HEK293T (cell line): Measurements from ENCODE around the gene PYGO2.

Source experiments
- CTCF ChIA-PET: fragments of 350-600 bp; formaldehyde crosslinking; extraction: SDS; loops from one replicate; lab custom pipeline; 2021; ENCODE audit warnings: antibody characterized with exemption, inconsistent platforms; lab: Yijun Ruan, JAX
- POLR2A ChIA-PET: fragments of 350-600 bp; formaldehyde crosslinking; extraction: SDS; loops from one replicate; lab custom pipeline; 2020; ENCODE audit warnings: antibody characterized with exemption, inconsistent platforms; lab: Yijun Ruan, JAX
- DNase-seq: peaks from one replicate; pipeline ENCODE4 v3.0.0; 2012; ENCODE audit warnings: mixed read lengths; ENCODE audit errors: extremely low spot score
- ARNT ChIP-seq: fragments of 450-650 bp; IDR thresholded peaks from 2 replicates; pipeline ENCODE4 v1.6.1; 2017; ENCODE audit warnings: mild to moderate bottlenecking
- BHLHE40 ChIP-seq: fragments of 450-650 bp; IDR thresholded peaks from 2 replicates; pipeline ENCODE4 v1.6.1; 2016; ENCODE audit warnings: mild to moderate bottlenecking, moderate library complexity, borderline replicate concordance
- CTBP1 ChIP-seq: fragments of 450-650 bp; IDR thresholded peaks from 2 replicates; pipeline ENCODE4 v1.6.1; 2016; ENCODE audit warnings: borderline replicate concordance
- ELF4 ChIP-seq: fragments of 450-650 bp; IDR thresholded peaks from 2 replicates; pipeline ENCODE4 v1.6.1; 2017; ENCODE audit warnings: antibody characterized with exemption
- FOXA1 ChIP-seq: fragments of 450-650 bp; IDR thresholded peaks from 2 replicates; pipeline ENCODE4 v1.6.1; 2016; ENCODE audit warnings: mild to moderate bottlenecking
- FOXK2 ChIP-seq: fragments of 450-650 bp; IDR thresholded peaks from 2 replicates; pipeline ENCODE4 v1.6.1; 2016; ENCODE audit warnings: mild to moderate bottlenecking
- FOXM1 ChIP-seq: fragments of 450-650 bp; IDR thresholded peaks from 2 replicates; pipeline ENCODE4 v1.6.1; 2017; ENCODE audit warnings: mild to moderate bottlenecking, borderline replicate concordance
- HDGF ChIP-seq: fragments of 450-650 bp; IDR thresholded peaks from 2 replicates; pipeline ENCODE4 v1.6.1; 2017; ENCODE audit warnings: antibody characterized with exemption, borderline replicate concordance
- L3MBTL2 ChIP-seq: fragments of 450-650 bp; conservative IDR thresholded peaks from 2 replicates; pipeline ENCODE4 v1.6.1; 2016; ENCODE audit warnings: mild to moderate bottlenecking
- LEF1 ChIP-seq: fragments of 450-650 bp; IDR thresholded peaks from 2 replicates; pipeline ENCODE4 v1.6.1; 2017; ENCODE audit warnings: mild to moderate bottlenecking, borderline replicate concordance
- NFRKB ChIP-seq: fragments of 450-650 bp; IDR thresholded peaks from 2 replicates; pipeline ENCODE4 v1.6.1; 2016; ENCODE audit warnings: mild to moderate bottlenecking, moderate library complexity
- SP1 ChIP-seq: fragments of 450-650 bp; IDR thresholded peaks from 2 replicates; pipeline ENCODE4 v1.6.1; 2017
- SUZ12 ChIP-seq: fragments of 450-650 bp; IDR thresholded peaks from 2 replicates; pipeline ENCODE4 v1.6.1; 2016; ENCODE audit warnings: mild to moderate bottlenecking
- TARDBP ChIP-seq: fragments of 450-650 bp; IDR thresholded peaks from 2 replicates; pipeline ENCODE4 v1.6.1; 2016
- ZNF384 ChIP-seq: fragments of 450-650 bp; IDR thresholded peaks from 2 replicates; pipeline ENCODE4 v1.6.1; 2016
- TF ChIP-seq, protein P1 (sequence below): fragments of 450-650 bp; IDR thresholded peaks from 2 replicates; pipeline ENCODE4 v1.6.1; 2016

Gene PYGO2

DNA sequence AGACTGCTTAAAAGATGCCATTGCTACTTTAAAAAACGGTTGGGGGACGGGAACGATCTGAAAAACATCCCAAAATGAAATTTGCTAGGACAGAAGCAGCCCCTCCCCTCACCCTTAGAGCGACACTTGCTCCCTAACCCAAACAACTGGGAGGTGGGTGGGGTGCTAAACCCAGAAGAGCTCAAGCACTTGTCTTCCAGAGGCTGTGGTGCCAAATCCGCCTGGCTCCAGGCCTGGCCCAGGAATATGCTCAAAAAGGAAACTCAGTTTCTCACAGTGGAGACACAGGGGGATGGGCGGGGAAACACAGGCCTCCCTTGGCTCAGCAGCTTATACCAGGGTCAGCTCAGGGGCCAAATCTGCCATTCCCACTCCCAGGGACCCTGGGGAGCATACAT is 5.0 kb downstream of the PYGO2 start:
- ChIA-PET POLR2A (interaction anchor here (0.7 to 1.9 kb wide), 14 partner anchors 8 to 105 kb away, joined by 3 to 10 read pairs (median 5); partner anchors contain the start of genes ADAM15, CKS1B, FLAD1 and PMVK), CTCF (interaction anchor here (0.7 to 2.1 kb wide), 7 partner anchors 11 to 216 kb away, joined by 3 to 14 read pairs (median 3); partner anchors contain the start of genes KRTCAP2 and LENEP)
- DNase-seq = no peak
- TF ChIP-seq ELF4 = no peak
- TF ChIP-seq SUZ12 = no peak
- no peak for TF ChIP-seq L3MBTL2
- TF ChIP-seq, protein P1, sequence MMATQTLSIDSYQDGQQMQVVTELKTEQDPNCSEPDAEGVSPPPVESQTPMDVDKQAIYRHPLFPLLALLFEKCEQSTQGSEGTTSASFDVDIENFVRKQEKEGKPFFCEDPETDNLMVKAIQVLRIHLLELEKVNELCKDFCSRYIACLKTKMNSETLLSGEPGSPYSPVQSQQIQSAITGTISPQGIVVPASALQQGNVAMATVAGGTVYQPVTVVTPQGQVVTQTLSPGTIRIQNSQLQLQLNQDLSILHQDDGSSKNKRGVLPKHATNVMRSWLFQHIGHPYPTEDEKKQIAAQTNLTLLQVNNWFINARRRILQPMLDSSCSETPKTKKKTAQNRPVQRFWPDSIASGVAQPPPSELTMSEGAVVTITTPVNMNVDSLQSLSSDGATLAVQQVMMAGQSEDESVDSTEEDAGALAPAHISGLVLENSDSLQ = no peak
- TF ChIP-seq FOXK2 = no peak
- TF ChIP-seq CTBP1 = no peak
- TF ChIP-seq ZNF384 = no peak
- TF ChIP-seq HDGF = no peak
- TF ChIP-seq ARNT = no peak
- no peak for TF ChIP-seq FOXA1
- no peak for TF ChIP-seq TARDBP
- TF ChIP-seq FOXM1 = no peak
- no peak for TF ChIP-seq LEF1
- TF ChIP-seq SP1 = no peak
- TF ChIP-seq NFRKB = no peak

DNA sequence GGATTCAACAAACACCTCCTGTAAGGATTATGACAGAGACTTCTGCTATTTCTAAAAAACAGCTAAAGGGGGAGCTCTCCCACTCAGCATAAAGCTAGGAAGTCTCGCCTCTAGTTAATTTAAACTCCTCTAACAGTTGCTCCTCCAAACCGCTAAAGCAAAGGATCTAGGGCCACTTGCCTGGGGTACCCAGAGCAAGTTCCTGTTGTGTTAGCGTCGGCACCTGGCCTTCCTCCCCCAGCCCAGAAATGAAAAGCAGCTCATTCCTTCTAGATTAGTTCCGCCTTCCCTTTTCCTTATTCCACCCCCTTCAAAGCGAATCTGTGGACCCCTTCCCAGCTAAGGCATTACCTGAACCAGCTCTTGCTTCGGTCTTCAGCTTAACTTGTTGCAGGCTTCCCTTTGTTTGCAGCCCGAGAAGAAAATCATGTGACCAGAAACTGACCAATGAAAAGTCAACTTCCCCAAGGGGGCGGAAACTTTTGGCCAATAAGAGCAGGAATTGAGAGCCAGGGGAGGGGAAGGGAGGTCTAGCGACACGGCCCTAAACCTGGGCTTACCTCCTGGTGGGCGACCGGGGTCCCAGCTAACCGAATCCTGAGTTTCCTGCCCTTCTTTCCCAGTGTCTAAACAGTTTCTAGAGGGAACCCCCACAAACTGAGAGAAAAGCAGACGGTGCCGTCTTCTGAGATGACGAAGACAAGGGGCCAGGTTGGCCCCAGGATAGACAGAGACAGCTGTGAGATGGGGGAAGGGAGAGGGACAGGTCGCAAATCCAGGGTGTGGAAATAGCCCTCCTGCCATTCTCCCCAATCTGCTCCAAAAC is 5.7 kb downstream of the PYGO2 start, which contains the start of gene PBXIP1:
Gene PBXIP1 (minus strand): TSS at position 382 of the 826 bp plus-strand sequence. CDS start 2,378 bp downstream, outside the sequence.
- peak; percentile 95 for DNase-seq
- POLR2A ChIA-PET = interaction anchor here (0.8 to 1.9 kb wide), 13 partner anchors 9 to 106 kb away, joined by 3 to 10 read pairs (median 5); partner anchors contain the start of genes ADAM15, CKS1B, FLAD1 and PMVK
- CTCF ChIA-PET = interaction anchor here (0.7 to 2.1 kb wide), 14 partner anchors 10 to 615 kb away, joined by 3 to 14 read pairs (median 4); partner anchors contain the start of genes KRTCAP2, LENEP and PMVK
- TF ChIP-seq NFRKB (no peak), LEF1 (no peak), L3MBTL2 (peak; percentile 52; the same call in 1 of the 2 replicates)
- TF ChIP-seq, protein P1 = no peak

DNA sequence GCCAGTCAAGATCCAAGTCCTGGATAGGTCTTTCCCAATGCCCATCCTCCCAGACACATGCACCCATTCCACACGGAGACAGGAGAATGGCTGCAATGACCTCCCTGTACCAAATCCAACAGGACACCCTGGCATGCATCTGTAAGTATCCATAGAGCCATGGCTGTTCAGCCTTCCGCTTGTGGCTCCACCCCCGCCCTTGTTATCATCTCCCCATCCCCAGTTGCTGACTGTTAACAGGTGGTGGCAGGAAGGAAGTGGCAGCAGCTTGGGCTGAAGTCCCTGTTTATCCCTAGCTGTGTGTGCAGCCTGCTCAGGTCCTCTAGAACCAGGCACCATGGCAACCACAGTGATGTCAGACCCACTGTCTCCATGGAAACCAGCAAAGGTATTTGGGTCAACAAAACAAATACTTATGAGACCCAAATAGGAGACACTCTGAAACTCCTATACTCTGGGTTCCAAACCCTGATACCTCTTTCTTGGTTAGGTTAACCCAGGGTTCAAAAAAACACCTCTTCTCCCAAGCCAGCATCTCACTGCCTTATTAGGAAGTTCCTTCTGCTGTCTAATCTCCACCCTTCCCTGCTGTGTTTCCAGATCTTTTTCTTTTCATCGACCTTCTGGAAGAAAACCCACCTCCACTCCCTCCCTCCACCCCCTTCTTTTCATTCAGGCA is 6.4 kb downstream of the PYGO2 start:
- POLR2A ChIA-PET = interaction anchor here (1.0 to 1.9 kb wide), 10 partner anchors 9 to 45 kb away, joined by 3 to 10 read pairs (median 6); partner anchors contain the start of genes FLAD1, PMVK and SHC1
- DNase-seq = no peak
- TF ChIP-seq LEF1 = no peak
- no peak for TF ChIP-seq L3MBTL2
- TF ChIP-seq SUZ12 = no peak
- TF ChIP-seq ZNF384 = no peak
- TF ChIP-seq SP1 = no peak
- no peak for TF ChIP-seq NFRKB
- TF ChIP-seq FOXM1 = no peak
- TF ChIP-seq FOXK2 = no peak
- TF ChIP-seq TARDBP = no peak
- no peak for TF ChIP-seq BHLHE40
- no peak for TF ChIP-seq ELF4
- TF ChIP-seq, protein P1 = no peak
- TF ChIP-seq FOXA1 = no peak
- TF ChIP-seq ARNT = no peak
- no peak for TF ChIP-seq CTBP1
- TF ChIP-seq HDGF = no peak
- CTCF ChIA-PET = interaction anchor here (0.7 to 2.1 kb wide), 10 partner anchors 10 to 614 kb away, joined by 3 to 14 read pairs (median 4); partner anchors contain the start of genes LENEP and PMVK

DNA sequence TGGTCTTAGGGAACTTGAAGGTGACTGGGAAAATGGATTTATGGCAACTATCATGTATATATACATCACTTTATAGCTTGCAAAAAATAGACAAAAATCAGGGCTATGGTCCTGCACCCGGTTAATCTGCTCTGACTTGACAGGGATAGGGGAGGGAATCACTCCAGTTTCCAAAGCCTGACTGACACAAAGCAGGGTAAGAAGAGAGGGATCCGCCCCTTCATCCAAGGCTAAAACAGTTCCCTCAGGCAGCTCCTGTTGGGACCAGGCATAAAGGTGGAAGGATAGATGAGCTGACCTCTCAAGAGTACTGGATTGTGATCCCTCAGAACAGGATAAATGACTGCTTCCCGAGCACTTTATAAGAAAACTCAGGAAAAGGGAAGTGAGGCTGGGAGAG is 7.0 kb downstream of the PYGO2 start:
- POLR2A ChIA-PET = interaction anchor here (1.4 kb wide), 1 partner anchor 11 kb away, joined by 4 read pairs; no protein-coding TSS in a partner anchor
- DNase-seq = no peak
- no peak for TF ChIP-seq SUZ12
- TF ChIP-seq ARNT = no peak
- TF ChIP-seq CTBP1 = no peak
- TF ChIP-seq, protein P1 = no peak
- no peak for TF ChIP-seq FOXM1
- TF ChIP-seq TARDBP = no peak
- no peak for TF ChIP-seq FOXK2
- no peak for TF ChIP-seq ELF4
- no peak for TF ChIP-seq SP1
- CTCF ChIA-PET = no interaction called here

DNA sequence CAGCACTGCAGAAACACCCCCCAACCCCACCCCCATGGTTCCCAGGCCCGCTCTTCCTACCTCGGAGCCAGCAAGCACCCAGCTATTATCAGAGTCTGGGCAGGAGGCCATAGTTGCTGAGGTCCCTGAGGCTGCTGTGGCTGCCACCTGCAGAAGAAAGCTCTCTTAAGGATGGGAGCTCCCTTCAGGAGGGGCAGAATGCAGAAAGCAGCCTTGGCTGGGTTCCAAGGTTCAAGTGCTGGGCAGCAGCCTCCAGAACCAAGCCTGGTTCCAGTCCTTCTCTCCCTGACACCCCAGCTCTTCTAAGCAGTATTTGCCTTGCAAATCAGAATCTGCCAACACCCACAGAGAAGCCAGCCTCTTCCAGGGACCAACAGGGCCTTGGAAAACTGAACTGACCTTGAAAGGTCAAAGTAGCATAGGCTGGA is 8.0 kb downstream of the PYGO2 start:
- ChIA-PET CTCF (no interaction called here), POLR2A (no interaction called here)
- no peak for DNase-seq
- TF ChIP-seq FOXK2 (no peak), TARDBP (no peak), ARNT (no peak), ZNF384 (no peak), BHLHE40 (no peak), LEF1 (no peak), FOXM1 (no peak), SUZ12 (no peak), ELF4 (no peak), NFRKB (no peak), L3MBTL2 (no peak), FOXA1 (no peak), HDGF (no peak), CTBP1 (no peak), SP1 (no peak)
- TF ChIP-seq, protein P1 = no peak
